Measurements from ENCODE around the gene SARNP. TPM values are rescaled to one million over a fixed set of nuclear protein-coding genes. Genes with fewer than 3 reads are reported as not detected.

SARNP gene
- total and polyA plus RNA-seq, 4 donors, result 19.1 to 34.2 (median 25.6) TPM

DNA sequence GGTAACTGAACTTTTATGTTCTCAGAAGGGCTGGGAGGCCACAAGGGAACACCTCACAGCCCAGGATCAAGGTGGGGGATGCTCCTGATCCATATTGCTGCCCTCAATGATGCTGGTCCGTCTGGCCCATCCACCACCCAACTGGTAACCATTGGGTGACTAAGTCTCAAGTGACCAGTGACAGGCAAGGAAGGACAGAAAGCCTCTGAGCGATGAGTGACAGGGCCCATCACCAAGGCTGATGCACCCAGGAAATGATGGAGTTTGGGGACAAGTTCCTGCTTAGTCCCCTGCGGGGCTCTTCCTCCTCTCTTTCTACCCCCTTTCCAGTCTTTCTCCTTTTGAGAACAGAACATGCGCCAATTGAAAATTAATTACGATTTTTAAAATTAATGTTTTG lies 27.8 kb upstream of the SARNP start:
- no peak overlapping the region for H3K27ac ChIP-seq (ENCODE audit: low read depth in 1 of 2, low read length in 2 of 2)

DNA sequence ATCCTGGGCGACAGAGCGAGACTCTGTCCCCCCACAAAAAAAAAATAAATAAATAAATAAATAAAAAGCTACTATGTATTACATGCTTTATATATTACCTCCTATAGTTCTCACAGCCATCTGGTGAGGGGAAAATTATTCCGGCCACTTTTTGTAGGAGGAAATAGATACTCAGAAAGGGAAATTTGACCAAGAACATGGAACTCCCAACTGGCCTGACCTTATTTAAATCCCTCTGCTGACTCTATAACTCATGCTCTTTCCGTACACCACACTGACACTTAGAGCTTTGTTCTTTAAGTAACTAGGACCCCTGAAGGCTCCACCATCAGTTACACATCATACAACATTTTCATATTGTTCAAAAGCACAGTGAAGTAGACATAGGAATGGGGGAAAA lies 27.4 kb upstream of the SARNP start:
- TF ChIP-seq FOXA2 (IDR thresholded peaks at IDR 0.05), result no peak
- TF ChIP-seq, protein P1, sequence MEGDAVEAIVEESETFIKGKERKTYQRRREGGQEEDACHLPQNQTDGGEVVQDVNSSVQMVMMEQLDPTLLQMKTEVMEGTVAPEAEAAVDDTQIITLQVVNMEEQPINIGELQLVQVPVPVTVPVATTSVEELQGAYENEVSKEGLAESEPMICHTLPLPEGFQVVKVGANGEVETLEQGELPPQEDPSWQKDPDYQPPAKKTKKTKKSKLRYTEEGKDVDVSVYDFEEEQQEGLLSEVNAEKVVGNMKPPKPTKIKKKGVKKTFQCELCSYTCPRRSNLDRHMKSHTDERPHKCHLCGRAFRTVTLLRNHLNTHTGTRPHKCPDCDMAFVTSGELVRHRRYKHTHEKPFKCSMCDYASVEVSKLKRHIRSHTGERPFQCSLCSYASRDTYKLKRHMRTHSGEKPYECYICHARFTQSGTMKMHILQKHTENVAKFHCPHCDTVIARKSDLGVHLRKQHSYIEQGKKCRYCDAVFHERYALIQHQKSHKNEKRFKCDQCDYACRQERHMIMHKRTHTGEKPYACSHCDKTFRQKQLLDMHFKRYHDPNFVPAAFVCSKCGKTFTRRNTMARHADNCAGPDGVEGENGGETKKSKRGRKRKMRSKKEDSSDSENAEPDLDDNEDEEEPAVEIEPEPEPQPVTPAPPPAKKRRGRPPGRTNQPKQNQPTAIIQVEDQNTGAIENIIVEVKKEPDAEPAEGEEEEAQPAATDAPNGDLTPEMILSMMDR (IDR thresholded peaks at IDR 0.05; ENCODE audit: low read depth, low read length, missing input control), result no peak
- TF ChIP-seq, protein P2, sequence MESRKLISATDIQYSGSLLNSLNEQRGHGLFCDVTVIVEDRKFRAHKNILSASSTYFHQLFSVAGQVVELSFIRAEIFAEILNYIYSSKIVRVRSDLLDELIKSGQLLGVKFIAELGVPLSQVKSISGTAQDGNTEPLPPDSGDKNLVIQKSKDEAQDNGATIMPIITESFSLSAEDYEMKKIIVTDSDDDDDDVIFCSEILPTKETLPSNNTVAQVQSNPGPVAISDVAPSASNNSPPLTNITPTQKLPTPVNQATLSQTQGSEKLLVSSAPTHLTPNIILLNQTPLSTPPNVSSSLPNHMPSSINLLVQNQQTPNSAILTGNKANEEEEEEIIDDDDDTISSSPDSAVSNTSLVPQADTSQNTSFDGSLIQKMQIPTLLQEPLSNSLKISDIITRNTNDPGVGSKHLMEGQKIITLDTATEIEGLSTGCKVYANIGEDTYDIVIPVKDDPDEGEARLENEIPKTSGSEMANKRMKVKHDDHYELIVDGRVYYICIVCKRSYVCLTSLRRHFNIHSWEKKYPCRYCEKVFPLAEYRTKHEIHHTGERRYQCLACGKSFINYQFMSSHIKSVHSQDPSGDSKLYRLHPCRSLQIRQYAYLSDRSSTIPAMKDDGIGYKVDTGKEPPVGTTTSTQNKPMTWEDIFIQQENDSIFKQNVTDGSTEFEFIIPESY (IDR thresholded peaks at IDR 0.05), result no peak
- TF ChIP-seq RXRA (IDR thresholded peaks at IDR 0.05), result no peak
- TF ChIP-seq EGR1 (IDR thresholded peaks at IDR 0.05; ENCODE audit: low read depth in 2 of 2), result no peak
- TF ChIP-seq, protein P3, sequence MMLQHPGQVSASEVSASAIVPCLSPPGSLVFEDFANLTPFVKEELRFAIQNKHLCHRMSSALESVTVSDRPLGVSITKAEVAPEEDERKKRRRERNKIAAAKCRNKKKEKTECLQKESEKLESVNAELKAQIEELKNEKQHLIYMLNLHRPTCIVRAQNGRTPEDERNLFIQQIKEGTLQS (IDR thresholded peaks at IDR 0.05), result no peak
- TF ChIP-seq FOXA1 (IDR thresholded peaks at IDR 0.05), result no peak
- WGBS, result 90% methylated on average over 4 of the region's 4 CpGs
- no peak for DNase-seq (ENCODE audit: low spot score)
- Histone ChIP-seq H3K36me3 (ENCODE audit: control insufficient read depth in 4 of 4, insufficient read depth in 3 of 4, low read depth in 1 of 4, low read length in 3 of 4) (no peaks in the 10 kb centered on the region), H3K27ac (ENCODE audit: low read depth in 1 of 2, low read length in 2 of 2) (no peak overlapping the region), H3K27me3 (ENCODE audit: control insufficient read depth in 4 of 4, insufficient read depth in 4 of 4, low read length in 3 of 4) (no peaks in the 10 kb centered on the region), H3K4me3 (ENCODE audit: low read depth in 1 of 3, low read length in 3 of 3) (no peak overlapping the region), H3K4me1 (ENCODE audit: control insufficient read depth in 4 of 4, insufficient read depth in 4 of 4, low read length in 3 of 4) (no peaks in the 10 kb centered on the region), H3K9me3 (ENCODE audit: control insufficient read depth in 4 of 4, low read length in 3 of 4) (no peaks in the 10 kb centered on the region), H3K9ac (ENCODE audit: low read depth in 1 of 2, low read length in 2 of 2) (no peak overlapping the region)

More for the DNA sequence above, 27.8 kb upstream of the SARNP start:
- Histone ChIP-seq H3K9me3 (ENCODE audit: control insufficient read depth in 4 of 4, low read length in 3 of 4) (no peaks in the 10 kb centered on the region), H3K4me3 (ENCODE audit: low read depth in 1 of 3, low read length in 3 of 3) (no peak overlapping the region), H3K27me3 (ENCODE audit: control insufficient read depth in 4 of 4, insufficient read depth in 4 of 4, low read length in 3 of 4) (no peaks in the 10 kb centered on the region), H3K4me1 (ENCODE audit: control insufficient read depth in 4 of 4, insufficient read depth in 4 of 4, low read length in 3 of 4) (no peaks in the 10 kb centered on the region), H3K36me3 (ENCODE audit: control insufficient read depth in 4 of 4, insufficient read depth in 3 of 4, low read depth in 1 of 4, low read length in 3 of 4) (no peaks in the 10 kb centered on the region), H3K9ac (ENCODE audit: low read depth in 1 of 2, low read length in 2 of 2) (no peak overlapping the region)
- DNase-seq (ENCODE audit: low spot score), result no peak
- WGBS, result 89% methylated on average over 5 of the region's 5 CpGs
- TF ChIP-seq, protein P2 (IDR thresholded peaks at IDR 0.05), result no peak
- no peak for TF ChIP-seq SP1 (IDR thresholded peaks at IDR 0.05)
- no peak for TF ChIP-seq YY1 (IDR thresholded peaks at IDR 0.05)

DNA sequence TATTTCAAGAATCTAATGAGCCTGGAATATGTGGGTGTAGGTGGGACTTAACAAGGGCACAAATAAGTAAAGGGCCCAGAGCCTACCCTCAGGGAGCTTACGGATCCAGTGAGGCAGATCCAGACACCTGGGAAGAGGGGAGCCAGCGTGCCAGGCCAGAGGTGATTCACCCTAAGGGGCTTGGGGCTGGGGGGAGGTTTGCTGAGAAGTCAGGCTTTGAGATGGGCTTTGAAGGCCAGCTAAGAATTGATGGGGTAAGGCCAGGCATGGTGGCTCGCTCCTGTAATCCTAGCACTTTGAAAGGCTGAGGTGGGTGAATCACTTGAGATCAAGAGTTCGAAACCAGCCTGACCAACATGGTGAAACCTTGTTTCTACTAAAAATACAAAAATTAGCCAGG lies 25.9 kb upstream of the SARNP start:
- 96% methylated on average over 4 of the region's 4 CpGs for WGBS
- TF ChIP-seq, protein P4, sequence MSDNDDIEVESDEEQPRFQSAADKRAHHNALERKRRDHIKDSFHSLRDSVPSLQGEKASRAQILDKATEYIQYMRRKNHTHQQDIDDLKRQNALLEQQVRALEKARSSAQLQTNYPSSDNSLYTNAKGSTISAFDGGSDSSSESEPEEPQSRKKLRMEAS (IDR thresholded peaks at IDR 0.05), result no peak
- no peak for TF ChIP-seq RXRA (IDR thresholded peaks at IDR 0.05)
- TF ChIP-seq JUND (IDR thresholded peaks at IDR 0.05), result no peak
- no peak for TF ChIP-seq FOXA1 (IDR thresholded peaks at IDR 0.05)
- TF ChIP-seq NR2F2 (IDR thresholded peaks at IDR 0.05), result no peak
- TF ChIP-seq HNF4A (conservative IDR thresholded peaks at IDR 0.05), result no peak
- TF ChIP-seq EGR1 (IDR thresholded peaks at IDR 0.05; ENCODE audit: low read depth in 2 of 2), result no peak
- no peak for TF ChIP-seq TAF1 (conservative IDR thresholded peaks at IDR 0.05)
- TF ChIP-seq, protein P2 (IDR thresholded peaks at IDR 0.05), result no peak
- TF ChIP-seq, protein P5, sequence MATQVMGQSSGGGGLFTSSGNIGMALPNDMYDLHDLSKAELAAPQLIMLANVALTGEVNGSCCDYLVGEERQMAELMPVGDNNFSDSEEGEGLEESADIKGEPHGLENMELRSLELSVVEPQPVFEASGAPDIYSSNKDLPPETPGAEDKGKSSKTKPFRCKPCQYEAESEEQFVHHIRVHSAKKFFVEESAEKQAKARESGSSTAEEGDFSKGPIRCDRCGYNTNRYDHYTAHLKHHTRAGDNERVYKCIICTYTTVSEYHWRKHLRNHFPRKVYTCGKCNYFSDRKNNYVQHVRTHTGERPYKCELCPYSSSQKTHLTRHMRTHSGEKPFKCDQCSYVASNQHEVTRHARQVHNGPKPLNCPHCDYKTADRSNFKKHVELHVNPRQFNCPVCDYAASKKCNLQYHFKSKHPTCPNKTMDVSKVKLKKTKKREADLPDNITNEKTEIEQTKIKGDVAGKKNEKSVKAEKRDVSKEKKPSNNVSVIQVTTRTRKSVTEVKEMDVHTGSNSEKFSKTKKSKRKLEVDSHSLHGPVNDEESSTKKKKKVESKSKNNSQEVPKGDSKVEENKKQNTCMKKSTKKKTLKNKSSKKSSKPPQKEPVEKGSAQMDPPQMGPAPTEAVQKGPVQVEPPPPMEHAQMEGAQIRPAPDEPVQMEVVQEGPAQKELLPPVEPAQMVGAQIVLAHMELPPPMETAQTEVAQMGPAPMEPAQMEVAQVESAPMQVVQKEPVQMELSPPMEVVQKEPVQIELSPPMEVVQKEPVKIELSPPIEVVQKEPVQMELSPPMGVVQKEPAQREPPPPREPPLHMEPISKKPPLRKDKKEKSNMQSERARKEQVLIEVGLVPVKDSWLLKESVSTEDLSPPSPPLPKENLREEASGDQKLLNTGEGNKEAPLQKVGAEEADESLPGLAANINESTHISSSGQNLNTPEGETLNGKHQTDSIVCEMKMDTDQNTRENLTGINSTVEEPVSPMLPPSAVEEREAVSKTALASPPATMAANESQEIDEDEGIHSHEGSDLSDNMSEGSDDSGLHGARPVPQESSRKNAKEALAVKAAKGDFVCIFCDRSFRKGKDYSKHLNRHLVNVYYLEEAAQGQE (IDR thresholded peaks at IDR 0.05), result no peak
- Histone ChIP-seq H3K9ac (ENCODE audit: low read depth in 1 of 2, low read length in 2 of 2) (no peak overlapping the region), H3K4me1 (ENCODE audit: control insufficient read depth in 4 of 4, insufficient read depth in 4 of 4, low read length in 3 of 4) (no peaks in the 10 kb centered on the region), H3K27ac (ENCODE audit: low read depth in 1 of 2, low read length in 2 of 2) (no peak overlapping the region), H3K9me3 (ENCODE audit: control insufficient read depth in 4 of 4, low read length in 3 of 4) (no peaks in the 10 kb centered on the region), H3K4me3 (ENCODE audit: low read depth in 1 of 3, low read length in 3 of 3) (no peak overlapping the region), H3K36me3 (ENCODE audit: control insufficient read depth in 4 of 4, insufficient read depth in 3 of 4, low read depth in 1 of 4, low read length in 3 of 4) (no peaks in the 10 kb centered on the region), H3K27me3 (ENCODE audit: control insufficient read depth in 4 of 4, insufficient read depth in 4 of 4, low read length in 3 of 4) (no peaks in the 10 kb centered on the region)
- no peak for DNase-seq (ENCODE audit: low spot score)
